B cell (primary cell): Measurements from ENCODE around the gene RPL7L1. TPM values are rescaled to one million over a fixed set of nuclear protein-coding genes. Genes with fewer than 3 reads are reported as not detected.

Source experiments
- ATAC-seq: fragments of 200-7000 bp; cut with Tn5 transposase; one replicate; pipeline ENCODE4 v1.10.0; 2021; ENCODE audit warnings: low read depth, mild to moderate bottlenecking, moderate number of reproducible peaks, moderate library complexity
- CTCF ChIA-PET: fragments of 350-600 bp; sonication (Branson Sonifier 250); formaldehyde crosslinking; loops from one replicate; lab custom pipeline; 2021; ENCODE audit warnings: antibody characterized with exemption, inconsistent platforms; lab: Charles Lee
- POLR2A ChIA-PET: fragments of 350-600 bp; sonication (Branson Sonifier 250); formaldehyde crosslinking; loops from one replicate; lab custom pipeline; 2021; ENCODE audit warnings: antibody characterized with exemption; lab: Charles Lee
- DNase-seq: peaks from one replicate; pipeline ENCODE4 v3.0.0; 2013
- H2AFZ ChIP-seq: 2 replicates; pipeline ENCODE4 v1.6.1; 2012; ENCODE audit warnings: mild to moderate bottlenecking, low read depth, low read length; ENCODE audit not compliant: insufficient read depth, poor library complexity, severe bottlenecking
- H3K27ac ChIP-seq, 2 donors: 1 replicate in 1 of 2; 2 replicates in 1 of 2; pipeline ENCODE4 v1.5.1; 2012 to 2013; ENCODE audit warnings: low read length in 2 of 2, mild to moderate bottlenecking in 2 of 2, moderate library complexity in 1 of 2
- H3K27me3 ChIP-seq, 4 experiments: fragments of 200-600 bp in 1 of 4; sonication (generic) in 1 of 4; replicated peaks in 1 of 4; 1 replicate in 2 of 4; 2 replicates in 2 of 4; pipeline versions ENCODE4 v1.6.1 to v1.7.0; 2013 to 2016; ENCODE audit warnings: low read length in 3 of 4, mild to moderate bottlenecking in 2 of 4, mixed read lengths in 1 of 4, moderate library complexity in 1 of 4; ENCODE audit not compliant: insufficient read depth in 4 of 4, control insufficient read depth in 3 of 4; ENCODE audit errors: control extremely low read depth in 1 of 4
- H3K36me3 ChIP-seq, 2 experiments: replicated peaks in 1 of 2; 1 replicate in 1 of 2; 2 replicates in 1 of 2; pipeline versions ENCODE4 v1.6.1 to v1.7.1; 2013; ENCODE audit warnings: low read length in 1 of 2; ENCODE audit not compliant: insufficient read depth in 2 of 2, control insufficient read depth in 1 of 2; ENCODE audit errors: control extremely low read depth in 1 of 2, extremely low read depth in 1 of 2
- H3K4me1 ChIP-seq, 2 donors: fragments of 200-600 bp in 1 of 2; sonication (generic) in 1 of 2; 1 replicate in 1 of 2; 2 replicates in 1 of 2; pipeline versions ENCODE4 v1.5.1 to v1.6.1; 2013 to 2017; ENCODE audit warnings: low read length in 2 of 2; ENCODE audit not compliant: control insufficient read depth in 2 of 2, insufficient read depth in 2 of 2
- H3K4me2 ChIP-seq: replicated peaks from 2 replicates; pipeline ENCODE3; 2012; ENCODE audit warnings: mild to moderate bottlenecking, low read depth, low read length; ENCODE audit not compliant: poor library complexity, severe bottlenecking
- H3K4me3 ChIP-seq, 5 experiments: fragments of 200-600 bp in 1 of 5; sonication (generic) in 1 of 5; 1 replicate in 3 of 5; 2 replicates in 2 of 5; pipeline versions ENCODE4 v1.5.1 to v1.7.0; 2011 to 2016; ENCODE audit warnings: low read length in 4 of 5, mild to moderate bottlenecking in 4 of 5, low read depth in 2 of 5, control low read depth in 1 of 5, moderate library complexity in 1 of 5; ENCODE audit not compliant: insufficient read depth in 1 of 5; ENCODE audit errors: control extremely low read depth in 1 of 5, extremely low read depth in 1 of 5
- H3K79me2 ChIP-seq: fragments of 200-600 bp; sonication (generic); one replicate; pipeline ENCODE4 v1.6.0; 2016; ENCODE audit warnings: low read length; ENCODE audit not compliant: control insufficient read depth, insufficient read depth
- H3K9ac ChIP-seq: fragments of 200-600 bp; sonication (generic); 2 replicates; pipeline ENCODE4 v1.6.1; 2017; ENCODE audit warnings: mild to moderate bottlenecking, low read length, moderate library complexity
- H3K9me3 ChIP-seq, 3 donors: one replicate each; pipeline versions ENCODE4 v1.6.1 to v1.7.1; 2013; ENCODE audit warnings: low read length in 2 of 3; ENCODE audit not compliant: control insufficient read depth in 2 of 3, insufficient read depth in 1 of 3; ENCODE audit errors: control extremely low read depth in 1 of 3
- H4K20me1 ChIP-seq: 2 replicates; pipeline ENCODE4 v1.6.0; 2012; ENCODE audit warnings: mild to moderate bottlenecking, low read length; ENCODE audit not compliant: insufficient read depth, control insufficient read depth, poor library complexity, severe bottlenecking
- H3K27ac Mint-ChIP-seq: one replicate; pipeline ENCODE4 v1.8.0; 2021; ENCODE audit warnings: mixed read lengths
- H3K27me3 Mint-ChIP-seq: one replicate; pipeline ENCODE4 v1.8.0; 2021; ENCODE audit warnings: mixed read lengths
- H3K4me1 Mint-ChIP-seq: one replicate; pipeline ENCODE4 v1.8.0; 2021; ENCODE audit warnings: mixed read lengths
- H3K4me3 Mint-ChIP-seq: one replicate; pipeline ENCODE4 v1.8.0; 2021; ENCODE audit warnings: mixed read lengths
- H3K9me3 Mint-ChIP-seq: one replicate; pipeline ENCODE4 v1.8.0; 2022; ENCODE audit warnings: mixed read lengths; ENCODE audit not compliant: insufficient read depth
- EZH2 ChIP-seq: IDR thresholded peaks from 2 replicates; pipeline ENCODE4 v1.6.1; 2012; ENCODE audit warnings: borderline replicate concordance, low read depth, mild to moderate bottlenecking, moderate library complexity, low read length; ENCODE audit not compliant: insufficient read depth, poor library complexity, severe bottlenecking
- WGBS: methylation state at CpG from one replicate; pipeline ENCODE4 v1.1.5; 2013; ENCODE audit warnings: missing lambda C conversion rate; ENCODE audit not compliant: insufficient coverage; 5-methylcytosine and 5-hydroxymethylcytosine counted together
- intact Hi-C: fragments of 100-400 bp; cut with micrococcal nuclease; formaldehyde crosslinking; loops from one replicate; pipeline ENCODE4 v1.10.0; 2022
- polyA plus RNA-seq: library from polyadenylated mRNA; depleted of rRNA; stranded (reverse); fragments of >200 nt; gene quantifications from 2 replicates; pipeline ENCODE4 v1.2.3, GENCODE V29; 2012
- total RNA-seq, 2 donors: library from RNA; stranded (reverse); fragments of 120-200 nt in 1 of 2; gene quantifications; 1 replicate in 1 of 2; 2 replicates in 1 of 2; pipeline versions ENCODE4 v1.2.3 to v1.2.4, GENCODE V29; 2013 to 2022
- TF ChIP-seq, protein P1 (sequence below): fragments of 200-600 bp; IDR thresholded peaks from one replicate; pipeline ENCODE4 v1.8.0; 2022; ENCODE audit warnings: antibody characterized with exemption, mild to moderate bottlenecking

Gene RPL7L1
- total and polyA plus RNA-seq, 2 donors (not counting 1 experiment from before 2014, with no cell fraction given) = 14.5 to 100 TPM

DNA sequence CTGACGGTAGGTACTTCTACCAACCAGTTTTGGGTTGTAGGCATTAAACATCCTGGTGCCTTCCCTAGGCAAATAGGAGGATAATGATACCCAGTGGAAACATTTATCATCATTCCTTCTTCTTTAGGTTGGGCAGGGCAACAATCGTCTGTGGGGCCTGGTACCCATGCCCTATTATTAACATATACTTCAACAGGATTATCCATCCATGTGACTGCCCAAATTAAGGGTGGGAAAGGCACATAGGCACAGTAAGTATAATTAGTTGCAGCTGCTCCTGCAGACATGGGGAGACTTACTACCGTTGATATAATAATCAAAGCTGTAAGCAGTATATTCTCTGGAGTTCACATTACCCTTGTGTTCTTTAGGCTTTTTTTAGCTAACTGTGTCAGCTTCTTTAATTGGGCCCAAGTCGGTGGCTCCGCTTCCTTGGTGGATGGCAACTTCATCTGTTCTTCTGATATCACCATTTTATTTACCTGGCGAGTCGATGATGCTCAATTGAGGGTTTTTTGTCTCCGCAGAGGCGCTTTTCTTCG lies 16.8 kb downstream of the RPL7L1 start:
- Histone ChIP-seq H3K4me2 (no peak overlapping the region), H4K20me1 (no peaks in the 10 kb centered on the region), H2AFZ (no peak overlapping the region), H3K27ac (no peak overlapping the region), H3K9me3 (no peaks in the 10 kb centered on the region), H3K79me2 (no peaks in the 10 kb centered on the region), H3K36me3 (no peaks in the 10 kb centered on the region), H3K4me3 (no peak overlapping the region), H3K27me3 (no peaks in the 10 kb centered on the region), H3K9ac (no peak overlapping the region), H3K4me1 (peaks cover 17 to 24% of the 10 kb centered on the region in 2 donors)
- H3K27ac Mint-ChIP-seq = no peak overlapping the region
- no peaks in the 10 kb centered on the region for H3K27me3 Mint-ChIP-seq
- ATAC-seq (no peak), DNase-seq (no peak)
- TF ChIP-seq EZH2 = no peak
- TF ChIP-seq, protein P1, sequence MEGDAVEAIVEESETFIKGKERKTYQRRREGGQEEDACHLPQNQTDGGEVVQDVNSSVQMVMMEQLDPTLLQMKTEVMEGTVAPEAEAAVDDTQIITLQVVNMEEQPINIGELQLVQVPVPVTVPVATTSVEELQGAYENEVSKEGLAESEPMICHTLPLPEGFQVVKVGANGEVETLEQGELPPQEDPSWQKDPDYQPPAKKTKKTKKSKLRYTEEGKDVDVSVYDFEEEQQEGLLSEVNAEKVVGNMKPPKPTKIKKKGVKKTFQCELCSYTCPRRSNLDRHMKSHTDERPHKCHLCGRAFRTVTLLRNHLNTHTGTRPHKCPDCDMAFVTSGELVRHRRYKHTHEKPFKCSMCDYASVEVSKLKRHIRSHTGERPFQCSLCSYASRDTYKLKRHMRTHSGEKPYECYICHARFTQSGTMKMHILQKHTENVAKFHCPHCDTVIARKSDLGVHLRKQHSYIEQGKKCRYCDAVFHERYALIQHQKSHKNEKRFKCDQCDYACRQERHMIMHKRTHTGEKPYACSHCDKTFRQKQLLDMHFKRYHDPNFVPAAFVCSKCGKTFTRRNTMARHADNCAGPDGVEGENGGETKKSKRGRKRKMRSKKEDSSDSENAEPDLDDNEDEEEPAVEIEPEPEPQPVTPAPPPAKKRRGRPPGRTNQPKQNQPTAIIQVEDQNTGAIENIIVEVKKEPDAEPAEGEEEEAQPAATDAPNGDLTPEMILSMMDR = no peak
- H3K4me3 Mint-ChIP-seq = no peak overlapping the region
- peaks cover 23% of the 10 kb centered on the region for H3K4me1 Mint-ChIP-seq
- POLR2A ChIA-PET = interaction anchor here (0.5 to 0.6 kb wide), 2 partner anchors 43 to 49 kb away, joined by 3 to 4 read pairs; no protein-coding TSS in a partner anchor
- intact Hi-C loops = no loop called here
- 80% methylated on average over 2 of the region's 10 CpGs for WGBS
- H3K9me3 Mint-ChIP-seq = no peaks in the 10 kb centered on the region
- CTCF ChIA-PET = interaction anchor here (1.2 to 2.8 kb wide), 6 partner anchors 17 to 385 kb away, joined by 3 to 11 read pairs (median 4); partner anchors contain the start of gene RPL7L1

DNA sequence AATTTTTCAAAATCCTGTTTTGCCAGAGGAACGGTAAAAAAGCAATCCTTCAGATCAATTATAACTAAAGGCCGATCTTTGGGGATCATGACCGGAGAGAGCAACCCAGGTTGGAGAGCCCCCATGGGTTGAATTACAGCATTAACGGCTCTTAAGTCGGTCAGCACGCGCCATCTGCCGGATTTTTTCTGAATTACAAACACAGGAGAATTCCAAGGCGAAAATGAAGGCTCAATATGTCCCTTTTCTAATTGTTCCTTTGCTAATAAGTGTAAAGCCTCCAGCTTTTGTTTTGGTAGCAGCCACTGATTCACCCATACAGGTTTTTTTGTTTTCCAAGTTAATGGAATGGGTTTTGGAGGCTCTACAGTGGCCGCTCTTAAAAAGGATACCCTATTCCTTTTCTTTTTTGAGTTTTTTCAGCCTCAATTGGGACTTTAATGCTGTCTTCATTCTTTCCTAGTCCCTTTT lies 19.5 kb downstream of the RPL7L1 start:
- Histone ChIP-seq H3K4me3 (no peak overlapping the region), H3K27me3 (no peaks in the 10 kb centered on the region), H3K79me2 (no peaks in the 10 kb centered on the region), H3K36me3 (no peaks in the 10 kb centered on the region), H3K9me3 (no peaks in the 10 kb centered on the region), H3K27ac (no peak overlapping the region), H2AFZ (peak overlapping the region; percentile 3), H3K4me2 (no peak overlapping the region), H3K4me1 (peaks cover 9 to 13% of the 10 kb centered on the region in 2 donors), H4K20me1 (no peaks in the 10 kb centered on the region), H3K9ac (no peak overlapping the region)
- H3K9me3 Mint-ChIP-seq = no peaks in the 10 kb centered on the region
- POLR2A ChIA-PET = no interaction called here
- CTCF ChIA-PET = interaction anchor here (0.9 to 4.7 kb wide), 6 partner anchors 9 to 245 kb away, joined by 3 to 68 read pairs (median 6); partner anchors contain the start of gene RPL7L1
- no peak for ATAC-seq
- no peak overlapping the region for H3K27ac Mint-ChIP-seq
- peaks cover 17% of the 10 kb centered on the region for H3K4me1 Mint-ChIP-seq
- intact Hi-C loops = loop anchor here (1.0 kb wide), 4 partner anchors 9 to 238 kb away; partner anchors contain the start of gene RPL7L1
- H3K27me3 Mint-ChIP-seq = no peaks in the 10 kb centered on the region
- TF ChIP-seq, protein P1 = peak; percentile 90
- no peak for TF ChIP-seq EZH2
- 1% methylated on average over 9 of the region's 10 CpGs for WGBS
- H3K4me3 Mint-ChIP-seq = no peak overlapping the region
- peak; percentile 83 for DNase-seq
